ENCODE measurements around the gene CSRP3. TPM values are rescaled to one million over a fixed set of nuclear protein-coding genes. Genes with fewer than 3 reads are reported as not detected.

CSRP3 gene
- total and polyA plus RNA-seq, 2 experiments from 2014 or later = not detected

DNA sequence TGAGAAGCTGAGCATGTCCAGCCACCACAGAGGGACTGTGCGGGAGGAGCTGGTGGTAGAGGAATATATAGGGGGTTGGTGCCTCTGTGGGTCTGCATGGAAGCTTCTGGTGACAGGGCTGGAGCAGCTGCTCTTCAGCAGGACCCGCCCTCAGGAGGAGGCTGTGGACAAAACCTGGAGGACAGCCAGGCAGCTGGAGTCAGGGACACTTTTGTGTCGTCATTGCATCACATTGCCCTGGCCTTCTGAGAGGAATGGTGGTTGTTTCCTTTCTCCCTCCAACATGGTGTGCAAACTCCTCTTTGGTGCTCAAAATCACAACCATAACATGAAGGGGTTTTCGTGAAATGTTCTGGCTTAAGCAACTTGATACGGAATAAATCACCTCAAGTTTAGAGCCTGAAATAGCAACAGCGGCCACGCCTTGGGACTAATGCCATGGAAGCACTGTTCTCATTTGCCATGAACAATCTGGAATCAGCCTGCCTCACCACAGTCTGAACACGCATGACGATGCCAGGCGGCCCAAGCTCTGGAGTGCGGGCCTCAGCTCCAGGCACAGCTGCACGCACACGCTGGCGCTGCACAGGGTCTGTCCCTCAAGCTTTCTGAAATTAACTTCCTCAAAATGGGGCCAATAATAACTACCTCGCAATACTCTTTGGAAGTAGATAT, 17.1 kb upstream of the CSRP3 start:
- Histone ChIP-seq H3K4me2 (no peak overlapping the region), H3K36me3 (ENCODE audit: insufficient read depth) (peaks cover 5% of the 10 kb centered on the region; the same call in 1 of the 2 replicates), H3K27me3 (ENCODE audit: insufficient read depth) (no peaks in the 10 kb centered on the region), H4K20me1 (replicated peaks; ENCODE audit: insufficient read depth) (no peaks in the 10 kb centered on the region), H2AFZ (no peak overlapping the region), H3F3A (replicated peaks; ENCODE audit: low read depth) (no peaks in the 10 kb centered on the region), H3K9me2 (ENCODE audit: insufficient read depth) (no peaks in the 10 kb centered on the region), H3K4me1 (ENCODE audit: insufficient read depth) (0 out of 2 replicates have a peak, but pooled peaks cover 3% of the 10 kb centered on the region), H3K79me2 (replicated peaks; ENCODE audit: insufficient read depth) (no peaks in the 10 kb centered on the region), H3K4me3 (no peak overlapping the region), H3K27ac (ENCODE audit: low read depth) (no peak overlapping the region)
- H3K27me3 Mint-ChIP-seq (ENCODE audit: insufficient read depth, low read depth, poor library complexity) = no peaks in the 10 kb centered on the region
- TF ChIP-seq STAT1 (IDR thresholded peaks at IDR 0.05; ENCODE audit: unreplicated experiment) = no peak
- TF ChIP-seq, protein P1, sequence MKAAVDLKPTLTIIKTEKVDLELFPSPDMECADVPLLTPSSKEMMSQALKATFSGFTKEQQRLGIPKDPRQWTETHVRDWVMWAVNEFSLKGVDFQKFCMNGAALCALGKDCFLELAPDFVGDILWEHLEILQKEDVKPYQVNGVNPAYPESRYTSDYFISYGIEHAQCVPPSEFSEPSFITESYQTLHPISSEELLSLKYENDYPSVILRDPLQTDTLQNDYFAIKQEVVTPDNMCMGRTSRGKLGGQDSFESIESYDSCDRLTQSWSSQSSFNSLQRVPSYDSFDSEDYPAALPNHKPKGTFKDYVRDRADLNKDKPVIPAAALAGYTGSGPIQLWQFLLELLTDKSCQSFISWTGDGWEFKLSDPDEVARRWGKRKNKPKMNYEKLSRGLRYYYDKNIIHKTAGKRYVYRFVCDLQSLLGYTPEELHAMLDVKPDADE (IDR thresholded peaks at IDR 0.05) = no peak
- TF ChIP-seq ZNF331 (CRISPR knock-in tag; IDR thresholded peaks at IDR 0.05; ENCODE audit: low read depth) = no peak
- no peak for TF ChIP-seq CREB1 (CRISPR knock-in tag; IDR thresholded peaks at IDR 0.05; ENCODE audit: low read depth)
- TF ChIP-seq ZNF114 (CRISPR knock-in tag; IDR thresholded peaks at IDR 0.05) = no peak
- TF ChIP-seq NANOG (IDR thresholded peaks at IDR 0.05; ENCODE audit: borderline replicate concordance) = no peak
- TF ChIP-seq, protein P2, sequence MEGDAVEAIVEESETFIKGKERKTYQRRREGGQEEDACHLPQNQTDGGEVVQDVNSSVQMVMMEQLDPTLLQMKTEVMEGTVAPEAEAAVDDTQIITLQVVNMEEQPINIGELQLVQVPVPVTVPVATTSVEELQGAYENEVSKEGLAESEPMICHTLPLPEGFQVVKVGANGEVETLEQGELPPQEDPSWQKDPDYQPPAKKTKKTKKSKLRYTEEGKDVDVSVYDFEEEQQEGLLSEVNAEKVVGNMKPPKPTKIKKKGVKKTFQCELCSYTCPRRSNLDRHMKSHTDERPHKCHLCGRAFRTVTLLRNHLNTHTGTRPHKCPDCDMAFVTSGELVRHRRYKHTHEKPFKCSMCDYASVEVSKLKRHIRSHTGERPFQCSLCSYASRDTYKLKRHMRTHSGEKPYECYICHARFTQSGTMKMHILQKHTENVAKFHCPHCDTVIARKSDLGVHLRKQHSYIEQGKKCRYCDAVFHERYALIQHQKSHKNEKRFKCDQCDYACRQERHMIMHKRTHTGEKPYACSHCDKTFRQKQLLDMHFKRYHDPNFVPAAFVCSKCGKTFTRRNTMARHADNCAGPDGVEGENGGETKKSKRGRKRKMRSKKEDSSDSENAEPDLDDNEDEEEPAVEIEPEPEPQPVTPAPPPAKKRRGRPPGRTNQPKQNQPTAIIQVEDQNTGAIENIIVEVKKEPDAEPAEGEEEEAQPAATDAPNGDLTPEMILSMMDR (conservative IDR thresholded peaks at IDR 0.05; ENCODE audit: low read depth in 2 of 2) = no peak
- no peak for TF ChIP-seq EZH2phosphoT487 (IDR thresholded peaks at IDR 0.05; ENCODE audit: unreplicated experiment)
- no peak for TF ChIP-seq JUNB (IDR thresholded peaks at IDR 0.05; ENCODE audit: unreplicated experiment)
- TF ChIP-seq, protein P3, sequence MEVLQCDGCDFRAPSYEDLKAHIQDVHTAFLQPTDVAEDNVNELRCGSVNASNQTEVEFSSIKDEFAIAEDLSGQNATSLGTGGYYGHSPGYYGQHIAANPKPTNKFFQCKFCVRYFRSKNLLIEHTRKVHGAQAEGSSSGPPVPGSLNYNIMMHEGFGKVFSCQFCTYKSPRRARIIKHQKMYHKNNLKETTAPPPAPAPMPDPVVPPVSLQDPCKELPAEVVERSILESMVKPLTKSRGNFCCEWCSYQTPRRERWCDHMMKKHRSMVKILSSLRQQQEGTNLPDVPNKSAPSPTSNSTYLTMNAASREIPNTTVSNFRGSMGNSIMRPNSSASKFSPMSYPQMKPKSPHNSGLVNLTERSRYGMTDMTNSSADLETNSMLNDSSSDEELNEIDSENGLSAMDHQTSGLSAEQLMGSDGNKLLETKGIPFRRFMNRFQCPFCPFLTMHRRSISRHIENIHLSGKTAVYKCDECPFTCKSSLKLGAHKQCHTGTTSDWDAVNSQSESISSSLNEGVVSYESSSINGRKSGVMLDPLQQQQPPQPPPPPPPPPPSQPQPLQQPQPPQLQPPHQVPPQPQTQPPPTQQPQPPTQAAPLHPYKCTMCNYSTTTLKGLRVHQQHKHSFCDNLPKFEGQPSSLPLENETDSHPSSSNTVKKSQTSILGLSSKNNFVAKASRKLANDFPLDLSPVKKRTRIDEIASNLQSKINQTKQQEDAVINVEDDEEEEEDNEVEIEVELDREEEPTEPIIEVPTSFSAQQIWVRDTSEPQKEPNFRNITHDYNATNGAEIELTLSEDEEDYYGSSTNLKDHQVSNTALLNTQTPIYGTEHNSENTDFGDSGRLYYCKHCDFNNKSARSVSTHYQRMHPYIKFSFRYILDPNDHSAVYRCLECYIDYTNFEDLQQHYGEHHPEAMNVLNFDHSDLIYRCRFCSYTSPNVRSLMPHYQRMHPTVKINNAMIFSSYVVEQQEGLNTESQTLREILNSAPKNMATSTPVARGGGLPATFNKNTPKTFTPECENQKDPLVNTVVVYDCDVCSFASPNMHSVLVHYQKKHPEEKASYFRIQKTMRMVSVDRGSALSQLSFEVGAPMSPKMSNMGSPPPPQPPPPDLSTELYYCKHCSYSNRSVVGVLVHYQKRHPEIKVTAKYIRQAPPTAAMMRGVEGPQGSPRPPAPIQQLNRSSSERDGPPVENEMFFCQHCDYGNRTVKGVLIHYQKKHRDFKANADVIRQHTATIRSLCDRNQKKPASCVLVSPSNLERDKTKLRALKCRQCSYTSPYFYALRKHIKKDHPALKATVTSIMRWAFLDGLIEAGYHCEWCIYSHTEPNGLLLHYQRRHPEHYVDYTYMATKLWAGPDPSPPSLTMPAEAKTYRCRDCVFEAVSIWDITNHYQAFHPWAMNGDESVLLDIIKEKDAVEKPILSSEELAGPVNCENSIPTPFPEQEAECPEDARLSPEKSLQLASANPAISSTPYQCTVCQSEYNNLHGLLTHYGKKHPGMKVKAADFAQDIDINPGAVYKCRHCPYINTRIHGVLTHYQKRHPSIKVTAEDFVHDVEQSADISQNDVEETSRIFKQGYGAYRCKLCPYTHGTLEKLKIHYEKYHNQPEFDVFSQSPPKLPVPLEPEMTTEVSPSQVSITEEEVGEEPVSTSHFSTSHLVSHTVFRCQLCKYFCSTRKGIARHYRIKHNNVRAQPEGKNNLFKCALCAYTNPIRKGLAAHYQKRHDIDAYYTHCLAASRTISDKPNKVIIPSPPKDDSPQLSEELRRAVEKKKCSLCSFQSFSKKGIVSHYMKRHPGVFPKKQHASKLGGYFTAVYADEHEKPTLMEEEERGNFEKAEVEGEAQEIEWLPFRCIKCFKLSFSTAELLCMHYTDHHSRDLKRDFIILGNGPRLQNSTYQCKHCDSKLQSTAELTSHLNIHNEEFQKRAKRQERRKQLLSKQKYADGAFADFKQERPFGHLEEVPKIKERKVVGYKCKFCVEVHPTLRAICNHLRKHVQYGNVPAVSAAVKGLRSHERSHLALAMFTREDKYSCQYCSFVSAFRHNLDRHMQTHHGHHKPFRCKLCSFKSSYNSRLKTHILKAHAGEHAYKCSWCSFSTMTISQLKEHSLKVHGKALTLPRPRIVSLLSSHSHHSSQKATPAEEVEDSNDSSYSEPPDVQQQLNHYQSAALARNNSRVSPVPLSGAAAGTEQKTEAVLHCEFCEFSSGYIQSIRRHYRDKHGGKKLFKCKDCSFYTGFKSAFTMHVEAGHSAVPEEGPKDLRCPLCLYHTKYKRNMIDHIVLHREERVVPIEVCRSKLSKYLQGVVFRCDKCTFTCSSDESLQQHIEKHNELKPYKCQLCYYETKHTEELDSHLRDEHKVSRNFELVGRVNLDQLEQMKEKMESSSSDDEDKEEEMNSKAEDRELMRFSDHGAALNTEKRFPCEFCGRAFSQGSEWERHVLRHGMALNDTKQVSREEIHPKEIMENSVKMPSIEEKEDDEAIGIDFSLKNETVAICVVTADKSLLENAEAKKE (CRISPR knock-in tag; IDR thresholded peaks at IDR 0.05) = no peak
- TF ChIP-seq POLR2AphosphoS5 (IDR thresholded peaks at IDR 0.05; ENCODE audit: low read depth) = no peak
- TF ChIP-seq, protein P4, sequence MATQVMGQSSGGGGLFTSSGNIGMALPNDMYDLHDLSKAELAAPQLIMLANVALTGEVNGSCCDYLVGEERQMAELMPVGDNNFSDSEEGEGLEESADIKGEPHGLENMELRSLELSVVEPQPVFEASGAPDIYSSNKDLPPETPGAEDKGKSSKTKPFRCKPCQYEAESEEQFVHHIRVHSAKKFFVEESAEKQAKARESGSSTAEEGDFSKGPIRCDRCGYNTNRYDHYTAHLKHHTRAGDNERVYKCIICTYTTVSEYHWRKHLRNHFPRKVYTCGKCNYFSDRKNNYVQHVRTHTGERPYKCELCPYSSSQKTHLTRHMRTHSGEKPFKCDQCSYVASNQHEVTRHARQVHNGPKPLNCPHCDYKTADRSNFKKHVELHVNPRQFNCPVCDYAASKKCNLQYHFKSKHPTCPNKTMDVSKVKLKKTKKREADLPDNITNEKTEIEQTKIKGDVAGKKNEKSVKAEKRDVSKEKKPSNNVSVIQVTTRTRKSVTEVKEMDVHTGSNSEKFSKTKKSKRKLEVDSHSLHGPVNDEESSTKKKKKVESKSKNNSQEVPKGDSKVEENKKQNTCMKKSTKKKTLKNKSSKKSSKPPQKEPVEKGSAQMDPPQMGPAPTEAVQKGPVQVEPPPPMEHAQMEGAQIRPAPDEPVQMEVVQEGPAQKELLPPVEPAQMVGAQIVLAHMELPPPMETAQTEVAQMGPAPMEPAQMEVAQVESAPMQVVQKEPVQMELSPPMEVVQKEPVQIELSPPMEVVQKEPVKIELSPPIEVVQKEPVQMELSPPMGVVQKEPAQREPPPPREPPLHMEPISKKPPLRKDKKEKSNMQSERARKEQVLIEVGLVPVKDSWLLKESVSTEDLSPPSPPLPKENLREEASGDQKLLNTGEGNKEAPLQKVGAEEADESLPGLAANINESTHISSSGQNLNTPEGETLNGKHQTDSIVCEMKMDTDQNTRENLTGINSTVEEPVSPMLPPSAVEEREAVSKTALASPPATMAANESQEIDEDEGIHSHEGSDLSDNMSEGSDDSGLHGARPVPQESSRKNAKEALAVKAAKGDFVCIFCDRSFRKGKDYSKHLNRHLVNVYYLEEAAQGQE (IDR thresholded peaks at IDR 0.05; ENCODE audit: unreplicated experiment) = no peak
- no peak for TF ChIP-seq EZH2 (IDR thresholded peaks at IDR 0.05; ENCODE audit: low read depth, unreplicated experiment)
- H3K36me3 Mint-ChIP-seq (ENCODE audit: low read depth) = peaks cover 16% of the 10 kb centered on the region
- ATAC-seq = no peak
- peaks cover 6% of the 10 kb centered on the region; the same call in 2 of the 3 replicates for H3K4me1 Mint-ChIP-seq
- H3K27ac Mint-ChIP-seq = no peak overlapping the region
- no peak overlapping the region for H3K4me3 Mint-ChIP-seq
- DNase-seq (ENCODE audit: low spot score) = no peak
- H3K9me3 Mint-ChIP-seq = no peaks in the 10 kb centered on the region
